Psoas muscle (tissue), 8 donors: ENCODE results near the gene GRIN2A. TPM values are rescaled to one million over a fixed set of nuclear protein-coding genes. Genes with fewer than 3 reads are reported as not detected.

Source experiments
- ATAC-seq, 4 donors: fragments of 200-7000 bp; cut with Tn5 transposase; one replicate each; pipeline ENCODE4 v1.9.1; 2020; ENCODE audit warnings: moderate library complexity in 3 of 4, mild to moderate bottlenecking in 2 of 4
- DNase-seq, 2 donors: peaks; one replicate each; pipeline ENCODE4 v3.0.0-alpha.2; 2020
- H3K27ac ChIP-seq: fragments of 200-600 bp; one replicate; pipeline ENCODE4 v1.8.0; 2022
- H3K27me3 ChIP-seq, 3 donors: fragments of 200-600 bp in 1 of 3; one replicate each; pipeline versions ENCODE4 v1.6.1 to v1.8.0; 2013 to 2022; ENCODE audit warnings: low read length in 2 of 3, mild to moderate bottlenecking in 2 of 3, moderate library complexity in 1 of 3; ENCODE audit not compliant: insufficient read depth in 3 of 3
- H3K36me3 ChIP-seq, 2 donors: fragments of 200-600 bp in 1 of 2; one replicate each; pipeline versions ENCODE4 v1.6.1 to v1.8.0; 2013 to 2022; ENCODE audit warnings: low read depth in 1 of 2, mild to moderate bottlenecking in 1 of 2, moderate library complexity in 1 of 2; ENCODE audit not compliant: insufficient read depth in 1 of 2
- H3K4me1 ChIP-seq: fragments of 200-600 bp; one replicate; pipeline ENCODE4 v1.8.0; 2022
- H3K4me3 ChIP-seq: fragments of 200-600 bp; one replicate; pipeline ENCODE4 v1.8.0; 2022; ENCODE audit warnings: mild to moderate bottlenecking
- H3K9me3 ChIP-seq: fragments of 200-600 bp; one replicate; pipeline ENCODE4 v1.8.0; 2022
- CTCF ChIP-seq: fragments of 200-600 bp; IDR thresholded peaks from one replicate; pipeline ENCODE4 v1.8.0; 2022; ENCODE audit warnings: antibody characterized with exemption
- WGBS, 3 donors: extraction: QIAGEN DNeasy Blood & Tissue Kit; methylation state at CpG; one replicate each; pipeline versions ENCODE4 v1.1.6 to v1.1.7; 2013; 5-methylcytosine and 5-hydroxymethylcytosine counted together
- intact Hi-C, 2 donors: fragments of 100-400 bp; cut with DNase I; formaldehyde crosslinking; loops; one replicate each; pipeline versions ENCODE4 v1.11.0 to v1.14.2; 2022
- polyA plus RNA-seq, 3 donors: library from polyadenylated mRNA; stranded (reverse); fragments of 200-250 nt; gene quantifications; one replicate each; pipeline ENCODE4 v1.2.3, GENCODE V29; 2013
- total RNA-seq, 4 donors: library from RNA; stranded (reverse); fragmentation: NEBNext Ultra II Directional in 2 of 4; extraction: Animal tissue kit (Norgen Biotek cat#: 25700) in 2 of 4; gene quantifications; one replicate each; pipeline versions ENCODE4 v1.2.1 to v1.2.4, GENCODE V29; 2021 to 2023
- donor health status: healthy with polysubstance abuse.
- donor health status: DM: no; HTN: no; CAD: no; lungs with moderate emphysema.
- donor health status: Bipolar disorder and iron deficiency.
- donor health status: healthy.
- donor health status: DM: yes; HTN: yes; CAD: no.
- donor health status: DM: no; HTN: no; CAD: no.
- donor health status: DM: no; HTN: no; CAD: no.
- donor health status: DM: yes; HTN: yes; CAD: no.

The GRIN2A gene
- total and polyA plus RNA-seq, 7 donors = 0.01 to 0.62 (median 0.17) TPM; not detected in 2

DNA sequence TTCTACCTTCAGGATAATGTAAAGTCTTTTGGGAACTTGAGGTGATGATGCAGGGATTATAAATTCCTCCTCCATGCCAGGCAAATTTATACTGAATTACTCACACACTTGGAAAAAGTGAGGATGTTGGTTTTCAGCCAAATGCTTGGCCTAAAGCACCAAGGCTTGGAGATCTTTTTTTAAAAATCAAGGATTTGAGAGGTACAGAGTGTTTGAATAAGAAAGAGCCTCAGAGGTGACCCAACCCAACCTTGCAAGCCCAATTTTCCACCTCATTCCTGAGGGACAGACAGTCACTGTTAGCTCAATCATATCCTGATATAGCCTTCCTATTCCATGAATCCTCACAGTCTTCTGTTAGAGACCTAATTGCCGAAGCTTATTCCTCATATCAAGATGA, 14.0 kb downstream of the GRIN2A start:
- H3K36me3 ChIP-seq = no peaks in the 10 kb centered on the region
- no peak for ATAC-seq
- H3K27ac ChIP-seq = no peak overlapping the region
- H3K9me3 ChIP-seq = no peaks in the 10 kb centered on the region
- intact Hi-C loops = no loop called here
- TF ChIP-seq CTCF = no peak
- no peaks in the 10 kb centered on the region for H3K27me3 ChIP-seq
- H3K4me1 ChIP-seq = no peaks in the 10 kb centered on the region
- no peak overlapping the region for H3K4me3 ChIP-seq
- 50 to 84% (median 74%) methylated on average over 1 of the region's 1 CpG for WGBS, 3 donors
- DNase-seq = no peak

DNA sequence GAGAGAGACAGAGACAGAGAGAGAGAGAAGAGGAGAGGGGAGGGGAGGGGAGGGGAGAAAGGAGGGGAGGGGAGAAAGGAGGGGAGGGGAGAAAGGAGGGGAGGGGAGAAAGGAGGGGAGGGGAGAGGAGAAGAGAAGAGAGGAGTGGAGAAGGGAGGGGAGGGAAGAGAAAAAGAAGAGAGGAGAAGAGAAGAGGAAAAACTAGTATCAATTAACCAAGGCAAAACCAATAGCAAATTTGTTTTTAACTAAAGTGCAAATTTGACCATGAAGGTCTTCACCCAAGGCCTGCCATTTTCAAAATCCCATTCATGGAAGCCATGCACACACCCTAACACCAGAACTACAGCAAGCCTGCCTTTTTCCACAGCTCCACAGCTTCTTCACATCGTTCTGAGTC, 16.6 kb downstream of the GRIN2A start:
- no peaks in the 10 kb centered on the region for H3K36me3 ChIP-seq
- intact Hi-C loops = no loop called here
- no peak for TF ChIP-seq CTCF
- H3K9me3 ChIP-seq = no peaks in the 10 kb centered on the region
- no peak overlapping the region for H3K4me3 ChIP-seq
- 63 to 89% (median 74%) methylated on average over 1 of the region's 1 CpG for WGBS, 3 donors
- no peak overlapping the region for H3K27ac ChIP-seq
- no peaks in the 10 kb centered on the region for H3K27me3 ChIP-seq
- no peaks in the 10 kb centered on the region for H3K4me1 ChIP-seq
- no peak for DNase-seq
- no peak for ATAC-seq

- WGBS, 3 donors = 21 to 50% (median 29%) methylated on average over 1 of the region's 1 CpG
- H3K4me3 ChIP-seq = no peak overlapping the region
- no peak for DNase-seq
- H3K27ac ChIP-seq = no peak overlapping the region
- intact Hi-C loops = no loop called here
- no peaks in the 10 kb centered on the region for H3K9me3 ChIP-seq
- H3K36me3 ChIP-seq = no peaks in the 10 kb centered on the region
- no peak for TF ChIP-seq CTCF
- H3K4me1 ChIP-seq = no peaks in the 10 kb centered on the region
- ATAC-seq = no peak
- H3K27me3 ChIP-seq = no peaks in the 10 kb centered on the region
Measured at GRCh38 chr16:10162981-10163380, 19.2 kb downstream of the GRIN2A start.

GRCh38 chr16:10156099-10156498, 26.1 kb downstream of the GRIN2A start:
- intact Hi-C loops = no loop called here
- DNase-seq (no peak), ATAC-seq (no peak)
- WGBS, 3 donors = 80 to 86% (median 82%) methylated on average over 4 of the region's 4 CpGs
- Histone ChIP-seq H3K9me3 (no peaks in the 10 kb centered on the region), H3K36me3 (no peaks in the 10 kb centered on the region), H3K27me3 (no peaks in the 10 kb centered on the region), H3K4me1 (no peaks in the 10 kb centered on the region), H3K27ac (no peak overlapping the region), H3K4me3 (no peak overlapping the region)
- TF ChIP-seq CTCF = no peak

- Histone ChIP-seq H3K36me3 (no peaks in the 10 kb centered on the region), H3K4me1 (no peaks in the 10 kb centered on the region), H3K9me3 (no peaks in the 10 kb centered on the region), H3K27ac (no peak overlapping the region), H3K27me3 (no peaks in the 10 kb centered on the region), H3K4me3 (no peak overlapping the region)
- TF ChIP-seq CTCF = no peak
- intact Hi-C loops = no loop called here
- 52 to 61% (median 54%) methylated on average over 2 of the region's 2 CpGs for WGBS, 3 donors
- no peak for DNase-seq
- no peak for ATAC-seq
Measured at GRCh38 chr16:10154389-10154788, 27.8 kb downstream of the GRIN2A start.
